Uterus (tissue), 4 donors: ENCODE results near the gene EFHC2. TPM values are rescaled to one million over a fixed set of nuclear protein-coding genes. Genes with fewer than 3 reads are reported as not detected.

Experiments
- DNase-seq, 2 donors: peaks; one replicate each; pipeline ENCODE4 v3.0.0-alpha.2; 2019 to 2020
- H3K27ac ChIP-seq, 2 donors: fragments of 200-600 bp; sonication (generic); 1 replicate in 1 of 2; 2 replicates in 1 of 2; pipeline ENCODE4 v1.5.1; 2016 to 2018
- H3K27me3 ChIP-seq, 2 donors: fragments of 200-600 bp; sonication (generic); one replicate each; pipeline ENCODE4 v1.5.1; 2018 to 2019; ENCODE audit warnings: control low read depth in 1 of 2
- H3K36me3 ChIP-seq, 2 donors: fragments of 200-600 bp; sonication (generic); one replicate each; pipeline ENCODE4 v1.5.1; 2019; ENCODE audit warnings: control low read depth in 1 of 2
- H3K4me1 ChIP-seq, 2 donors: fragments of 200-600 bp; sonication (generic); one replicate each; pipeline ENCODE4 v1.5.1; 2018 to 2019; ENCODE audit warnings: control low read depth in 1 of 2
- H3K4me3 ChIP-seq, 2 donors: fragments of 200-600 bp; sonication (generic); 1 replicate in 1 of 2; 2 replicates in 1 of 2; pipeline ENCODE4 v1.5.1; 2018 to 2019; ENCODE audit warnings: mild to moderate bottlenecking in 1 of 2
- H3K9me3 ChIP-seq, 2 donors: fragments of 200-600 bp; sonication (generic); one replicate each; pipeline ENCODE4 v1.5.1; 2019; ENCODE audit warnings: control low read depth in 1 of 2
- POLR2A ChIP-seq, 2 donors: fragments of 450-650 bp; IDR thresholded peaks; one replicate each; pipeline ENCODE4 v1.6.1; 2016; ENCODE audit warnings: antibody characterized with exemption in 2 of 2, mild to moderate bottlenecking in 1 of 2, moderate library complexity in 1 of 2
- intact Hi-C: fragments of 100-400 bp; cut with DNase I; formaldehyde crosslinking; loops from one replicate; pipeline ENCODE4 v1.15.1; 2023; ENCODE audit warnings: low total_unique reads
- total RNA-seq, 4 donors: library from RNA; depleted of rRNA in 3 of 4; stranded (reverse); fragments of >200 nt in 3 of 4; gene quantifications; one replicate each; pipeline versions ENCODE4 v1.1.0 to v1.2.4, GENCODE V29; 2014 to 2023
- TF ChIP-seq, protein P1 (sequence below), 4 experiments: fragments of 200-600 bp in 2 of 4; fragments of 450-650 bp in 2 of 4; sonication (generic) in 2 of 4; IDR thresholded peaks; one replicate each; pipeline ENCODE4 v1.5.1; 2016 to 2019; ENCODE audit warnings: antibody characterized with exemption in 4 of 4, mild to moderate bottlenecking in 2 of 4, moderate library complexity in 1 of 4
- donor health status: DM: yes; HTN: yes; CAD: no.

Gene EFHC2
- total RNA-seq, 4 donors from 2014 or later = 0.59 to 6.4 (median 4.1) TPM

DNA sequence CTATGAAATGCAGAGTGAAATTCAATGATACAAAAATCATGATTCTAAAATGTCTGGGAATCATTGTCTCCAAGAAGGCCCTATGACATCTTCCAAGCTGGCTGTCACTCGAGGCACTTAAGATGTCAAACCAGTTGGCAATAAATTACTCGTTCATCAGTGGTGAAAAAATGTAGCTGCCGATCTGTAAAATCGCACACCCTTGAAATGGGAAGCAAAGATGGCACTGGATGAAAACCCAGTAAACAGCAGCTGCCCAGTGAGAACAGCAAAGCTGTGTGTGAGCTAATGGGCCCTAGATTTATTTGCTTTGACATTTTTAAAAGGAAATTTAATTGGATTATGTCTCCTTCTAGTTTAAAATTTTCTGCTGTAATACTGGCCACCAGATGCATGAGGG, 188.3 kb downstream of the EFHC2 start:
- peak overlapping the region in 1 of 2 donors; percentile 11 for H3K27ac ChIP-seq
- no peaks in the 10 kb centered on the region for H3K9me3 ChIP-seq
- no peak for DNase-seq
- peaks cover 0 to 4% of the 10 kb centered on the region in 2 donors for H3K27me3 ChIP-seq
- TF ChIP-seq, protein P1, sequence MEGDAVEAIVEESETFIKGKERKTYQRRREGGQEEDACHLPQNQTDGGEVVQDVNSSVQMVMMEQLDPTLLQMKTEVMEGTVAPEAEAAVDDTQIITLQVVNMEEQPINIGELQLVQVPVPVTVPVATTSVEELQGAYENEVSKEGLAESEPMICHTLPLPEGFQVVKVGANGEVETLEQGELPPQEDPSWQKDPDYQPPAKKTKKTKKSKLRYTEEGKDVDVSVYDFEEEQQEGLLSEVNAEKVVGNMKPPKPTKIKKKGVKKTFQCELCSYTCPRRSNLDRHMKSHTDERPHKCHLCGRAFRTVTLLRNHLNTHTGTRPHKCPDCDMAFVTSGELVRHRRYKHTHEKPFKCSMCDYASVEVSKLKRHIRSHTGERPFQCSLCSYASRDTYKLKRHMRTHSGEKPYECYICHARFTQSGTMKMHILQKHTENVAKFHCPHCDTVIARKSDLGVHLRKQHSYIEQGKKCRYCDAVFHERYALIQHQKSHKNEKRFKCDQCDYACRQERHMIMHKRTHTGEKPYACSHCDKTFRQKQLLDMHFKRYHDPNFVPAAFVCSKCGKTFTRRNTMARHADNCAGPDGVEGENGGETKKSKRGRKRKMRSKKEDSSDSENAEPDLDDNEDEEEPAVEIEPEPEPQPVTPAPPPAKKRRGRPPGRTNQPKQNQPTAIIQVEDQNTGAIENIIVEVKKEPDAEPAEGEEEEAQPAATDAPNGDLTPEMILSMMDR (IDR thresholded peaks at IDR 0.05) = no peak
- no peak for TF ChIP-seq POLR2A (IDR thresholded peaks at IDR 0.05)
- intact Hi-C loops = no loop called here
- H3K4me1 ChIP-seq = no peaks in the 10 kb centered on the region
- no peaks in the 10 kb centered on the region for H3K36me3 ChIP-seq
- no peak overlapping the region for H3K4me3 ChIP-seq

DNA sequence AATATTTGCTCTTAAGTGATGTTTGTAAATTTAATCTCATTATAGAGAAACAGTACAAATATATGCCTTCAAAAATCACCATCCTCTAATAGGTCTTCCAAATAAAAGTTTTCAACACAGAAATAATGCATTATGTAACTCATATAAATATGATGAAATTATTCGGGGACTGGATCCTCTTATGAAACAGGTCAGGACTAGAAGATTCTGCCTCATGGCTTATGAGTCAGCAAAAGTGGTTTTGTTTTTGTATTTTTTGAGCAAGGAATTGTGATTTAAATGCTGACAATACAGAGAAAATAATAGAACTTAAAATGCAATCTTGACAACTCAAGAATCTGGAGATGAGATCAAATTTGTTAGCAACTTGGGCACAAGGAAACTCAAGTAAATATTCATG, 190.6 kb downstream of the EFHC2 start:
- H3K36me3 ChIP-seq = no peaks in the 10 kb centered on the region
- no peak overlapping the region for H3K27ac ChIP-seq
- TF ChIP-seq, protein P1 (IDR thresholded peaks at IDR 0.05) = no peak
- no peak for TF ChIP-seq POLR2A (IDR thresholded peaks at IDR 0.05)
- intact Hi-C loops = no loop called here
- peaks cover 0 to 4% of the 10 kb centered on the region in 2 donors for H3K27me3 ChIP-seq
- no peaks in the 10 kb centered on the region for H3K4me1 ChIP-seq
- no peak for DNase-seq
- H3K4me3 ChIP-seq = no peak overlapping the region
- H3K9me3 ChIP-seq = no peaks in the 10 kb centered on the region

DNA sequence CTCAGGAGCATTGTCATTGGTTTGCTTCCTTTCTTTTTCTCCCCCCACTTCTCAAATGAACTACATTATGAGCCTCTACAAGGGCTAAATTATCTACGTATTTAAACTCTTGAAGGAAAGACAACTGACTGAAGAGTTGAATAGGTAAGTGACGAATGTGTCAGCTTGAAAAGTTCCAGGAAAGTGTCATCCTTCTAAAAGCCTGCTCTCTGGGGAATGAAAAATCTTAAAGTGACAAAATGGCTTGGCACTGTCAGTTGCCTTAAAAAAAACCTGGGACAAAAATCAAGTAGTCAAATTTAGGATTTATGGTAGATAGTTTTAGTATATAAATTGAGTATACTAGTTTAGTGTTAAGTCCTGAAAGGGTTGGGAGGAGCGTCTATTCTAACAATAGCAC, 196.3 kb downstream of the EFHC2 start:
- intact Hi-C loops = no loop called here

DNA sequence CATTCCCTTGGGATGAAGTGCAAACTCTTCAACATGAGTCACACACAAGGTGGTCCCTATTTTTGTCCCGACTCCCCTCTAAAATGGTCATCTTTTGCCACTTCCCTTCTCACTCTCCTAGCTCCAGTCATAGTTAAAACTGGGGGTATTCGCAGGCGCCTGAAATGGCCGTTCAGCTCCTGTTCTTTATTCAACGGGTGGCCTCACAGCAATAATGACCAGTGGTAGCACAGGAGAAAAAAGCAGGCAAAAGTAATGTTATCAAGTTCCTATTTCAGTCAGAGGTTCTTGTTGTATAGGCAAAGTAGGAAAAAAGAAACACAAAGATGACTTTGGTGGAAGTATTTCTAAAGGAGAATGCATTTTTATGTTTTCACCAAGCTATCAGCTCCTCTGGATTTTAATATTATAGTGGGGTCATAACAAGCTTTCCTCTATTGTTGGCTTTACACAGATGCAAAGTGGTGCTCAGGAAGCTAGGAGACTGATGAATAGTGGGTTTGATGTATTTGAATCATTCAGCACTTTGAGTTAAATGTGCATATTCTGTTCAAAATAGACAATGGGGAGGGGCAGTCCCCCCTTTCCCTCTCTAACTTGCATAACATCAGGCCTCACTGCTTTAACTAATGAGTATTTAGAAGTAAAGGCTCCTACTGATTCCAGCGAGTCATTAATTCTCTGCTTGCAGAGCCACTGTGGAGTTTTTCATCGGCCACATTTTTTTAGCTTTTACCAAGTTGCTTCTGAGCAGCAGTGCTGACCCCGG, 199.1 kb downstream of the EFHC2 start:
- DNase-seq = no peak

More for the DNA sequence above, 196.3 kb downstream of the EFHC2 start:
- no peaks in the 10 kb centered on the region for H3K4me1 ChIP-seq
- peaks cover 0 to 4% of the 10 kb centered on the region in 2 donors for H3K27me3 ChIP-seq
- H3K36me3 ChIP-seq = no peaks in the 10 kb centered on the region
- no peak for DNase-seq
- TF ChIP-seq, protein P1 (IDR thresholded peaks at IDR 0.05) = no peak
- no peak for TF ChIP-seq POLR2A (IDR thresholded peaks at IDR 0.05)
- no peak overlapping the region for H3K4me3 ChIP-seq
- no peaks in the 10 kb centered on the region for H3K9me3 ChIP-seq
- no peak overlapping the region for H3K27ac ChIP-seq

DNA sequence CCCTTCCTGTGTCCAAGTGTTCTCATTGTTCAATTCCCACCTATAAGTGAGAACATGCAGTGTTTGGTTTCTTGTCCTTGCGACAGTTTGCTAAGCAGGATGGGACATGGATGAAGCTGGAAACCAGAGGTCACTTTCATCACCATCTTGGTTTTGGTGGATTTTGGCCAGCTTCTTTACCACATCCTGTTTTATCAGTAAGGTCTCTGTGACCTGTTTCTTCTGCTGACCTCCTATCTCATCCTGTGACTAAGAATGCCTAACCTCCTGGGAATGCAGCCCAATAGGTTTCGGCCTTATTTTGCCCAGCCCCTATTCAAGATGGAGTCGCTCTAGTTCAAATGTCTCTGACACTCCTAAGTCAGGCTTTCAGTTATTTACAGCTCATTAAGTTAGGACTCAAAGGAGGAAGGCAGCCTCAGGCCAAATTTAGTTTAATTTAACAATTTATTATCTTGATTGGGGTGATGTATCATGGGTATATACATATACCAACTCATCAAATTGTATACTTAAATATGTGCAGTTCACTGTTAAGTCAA, 200.3 kb downstream of the EFHC2 start:
- H3K36me3 ChIP-seq = no peaks in the 10 kb centered on the region
- TF ChIP-seq POLR2A (IDR thresholded peaks at IDR 0.05) = no peak
- TF ChIP-seq, protein P1 (IDR thresholded peaks at IDR 0.05) = no peak
- H3K4me1 ChIP-seq = no peaks in the 10 kb centered on the region
- H3K27me3 ChIP-seq = no peaks in the 10 kb centered on the region
- no peaks in the 10 kb centered on the region for H3K9me3 ChIP-seq
- no peak for DNase-seq
- no peak overlapping the region for H3K27ac ChIP-seq
- H3K4me3 ChIP-seq = no peak overlapping the region
- intact Hi-C loops = no loop called here

More for the DNA sequence above, 199.1 kb downstream of the EFHC2 start:
- H3K27me3 ChIP-seq = no peaks in the 10 kb centered on the region
- no peaks in the 10 kb centered on the region for H3K36me3 ChIP-seq
- no peaks in the 10 kb centered on the region for H3K4me1 ChIP-seq
- no peak overlapping the region for H3K4me3 ChIP-seq
- H3K27ac ChIP-seq = no peak overlapping the region
- no peaks in the 10 kb centered on the region for H3K9me3 ChIP-seq
- intact Hi-C loops = no loop called here
- TF ChIP-seq, protein P1 (IDR thresholded peaks at IDR 0.05) = no peak
- TF ChIP-seq POLR2A (IDR thresholded peaks at IDR 0.05) = no peak
